WTC11 (cell line): ENCODE measurements around the gene CCDC149.

Source experiments
- ATF1 ChIP-seq: sonication (generic); formaldehyde crosslinking; IDR thresholded peaks from 2 replicates; pipeline ENCODE4 v1.8.1; 2023; ENCODE audit warnings: mild to moderate bottlenecking, moderate library complexity, missing genetic modification reagents
- CREB1 ChIP-seq: sonication (generic); formaldehyde crosslinking; IDR thresholded peaks from 2 replicates; pipeline ENCODE4 v1.8.0; 2023; ENCODE audit warnings: mild to moderate bottlenecking, missing genetic modification reagents
- FOXP1 ChIP-seq: sonication (generic); formaldehyde crosslinking; IDR thresholded peaks from 2 replicates; pipeline ENCODE4 v1.8.0; 2022; ENCODE audit warnings: missing genetic modification reagents, mild to moderate bottlenecking, moderate library complexity, borderline replicate concordance
- NFYB ChIP-seq: sonication (generic); formaldehyde crosslinking; conservative IDR thresholded peaks from 2 replicates; pipeline ENCODE4 v1.8.0; 2022; ENCODE audit warnings: low read depth, missing genetic modification reagents
- ZBTB21 ChIP-seq: sonication (generic); formaldehyde crosslinking; IDR thresholded peaks from 2 replicates; pipeline ENCODE4 v1.8.1; 2023; ENCODE audit warnings: mild to moderate bottlenecking, missing genetic modification reagents, borderline replicate concordance
- TF ChIP-seq, protein P1 (sequence below): fragments of 200-600 bp; IDR thresholded peaks from 2 replicates; pipeline ENCODE4 v1.8.0; 2022; ENCODE audit warnings: antibody characterized with exemption
- TF ChIP-seq, protein P2 (sequence below): fragments of 250-450 bp; sonication (Bioruptor Pico); IDR thresholded peaks from 2 replicates; pipeline ENCODE4 v1.9.0; 2021; ENCODE audit warnings: mild to moderate bottlenecking
- TF ChIP-seq, protein P3 (sequence below): sonication (generic); formaldehyde crosslinking; IDR thresholded peaks from 2 replicates; pipeline ENCODE4 v1.8.1; 2022; ENCODE audit warnings: mild to moderate bottlenecking, moderate library complexity, missing genetic modification reagents
- TF ChIP-seq, protein P4 (sequence below): sonication (generic); formaldehyde crosslinking; conservative IDR thresholded peaks from 2 replicates; pipeline ENCODE4 v1.8.1; 2022; ENCODE audit warnings: mild to moderate bottlenecking, missing genetic modification reagents
- TF ChIP-seq, protein P5 (sequence below): sonication (generic); formaldehyde crosslinking; IDR thresholded peaks from 2 replicates; pipeline ENCODE4 v1.8.0; 2023; ENCODE audit warnings: missing genetic modification reagents, mild to moderate bottlenecking, borderline replicate concordance

DNA sequence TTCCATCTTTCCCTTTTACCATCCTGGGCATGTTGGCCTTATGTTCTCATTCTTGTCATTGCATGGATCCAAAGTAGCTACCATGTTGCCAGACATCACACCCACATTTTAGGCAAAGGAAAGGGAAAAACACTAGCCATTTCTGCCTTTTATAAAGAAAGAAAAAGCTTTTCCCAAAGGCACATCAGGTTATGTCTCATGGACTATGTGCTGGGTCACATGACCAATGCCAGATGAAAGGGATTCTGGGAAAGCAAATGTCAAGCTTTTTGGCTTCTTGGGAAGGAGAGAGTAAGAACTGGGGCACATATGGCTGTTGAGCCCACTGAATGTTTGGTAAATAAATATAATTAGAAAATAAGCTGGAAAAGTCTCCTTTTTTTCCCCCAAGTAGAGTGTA is 121.8 kb downstream of the CCDC149 start:
- TF ChIP-seq ZBTB21 (CRISPR knock-in tag) (no peak), FOXP1 (no peak), NFYB (CRISPR knock-in tag) (no peak), CREB1 (CRISPR knock-in tag) (no peak), ATF1 (CRISPR knock-in tag) (no peak)
- TF ChIP-seq, protein P1, sequence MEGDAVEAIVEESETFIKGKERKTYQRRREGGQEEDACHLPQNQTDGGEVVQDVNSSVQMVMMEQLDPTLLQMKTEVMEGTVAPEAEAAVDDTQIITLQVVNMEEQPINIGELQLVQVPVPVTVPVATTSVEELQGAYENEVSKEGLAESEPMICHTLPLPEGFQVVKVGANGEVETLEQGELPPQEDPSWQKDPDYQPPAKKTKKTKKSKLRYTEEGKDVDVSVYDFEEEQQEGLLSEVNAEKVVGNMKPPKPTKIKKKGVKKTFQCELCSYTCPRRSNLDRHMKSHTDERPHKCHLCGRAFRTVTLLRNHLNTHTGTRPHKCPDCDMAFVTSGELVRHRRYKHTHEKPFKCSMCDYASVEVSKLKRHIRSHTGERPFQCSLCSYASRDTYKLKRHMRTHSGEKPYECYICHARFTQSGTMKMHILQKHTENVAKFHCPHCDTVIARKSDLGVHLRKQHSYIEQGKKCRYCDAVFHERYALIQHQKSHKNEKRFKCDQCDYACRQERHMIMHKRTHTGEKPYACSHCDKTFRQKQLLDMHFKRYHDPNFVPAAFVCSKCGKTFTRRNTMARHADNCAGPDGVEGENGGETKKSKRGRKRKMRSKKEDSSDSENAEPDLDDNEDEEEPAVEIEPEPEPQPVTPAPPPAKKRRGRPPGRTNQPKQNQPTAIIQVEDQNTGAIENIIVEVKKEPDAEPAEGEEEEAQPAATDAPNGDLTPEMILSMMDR, result no peak
- TF ChIP-seq, protein P2, sequence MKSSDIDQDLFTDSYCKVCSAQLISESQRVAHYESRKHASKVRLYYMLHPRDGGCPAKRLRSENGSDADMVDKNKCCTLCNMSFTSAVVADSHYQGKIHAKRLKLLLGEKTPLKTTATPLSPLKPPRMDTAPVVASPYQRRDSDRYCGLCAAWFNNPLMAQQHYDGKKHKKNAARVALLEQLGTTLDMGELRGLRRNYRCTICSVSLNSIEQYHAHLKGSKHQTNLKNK (CRISPR knock-in tag), result no peak
- TF ChIP-seq, protein P3, sequence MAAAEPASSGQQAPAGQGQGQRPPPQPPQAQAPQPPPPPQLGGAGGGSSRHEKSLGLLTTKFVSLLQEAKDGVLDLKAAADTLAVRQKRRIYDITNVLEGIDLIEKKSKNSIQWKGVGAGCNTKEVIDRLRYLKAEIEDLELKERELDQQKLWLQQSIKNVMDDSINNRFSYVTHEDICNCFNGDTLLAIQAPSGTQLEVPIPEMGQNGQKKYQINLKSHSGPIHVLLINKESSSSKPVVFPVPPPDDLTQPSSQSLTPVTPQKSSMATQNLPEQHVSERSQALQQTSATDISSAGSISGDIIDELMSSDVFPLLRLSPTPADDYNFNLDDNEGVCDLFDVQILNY (CRISPR knock-in tag), result no peak
- TF ChIP-seq, protein P4, sequence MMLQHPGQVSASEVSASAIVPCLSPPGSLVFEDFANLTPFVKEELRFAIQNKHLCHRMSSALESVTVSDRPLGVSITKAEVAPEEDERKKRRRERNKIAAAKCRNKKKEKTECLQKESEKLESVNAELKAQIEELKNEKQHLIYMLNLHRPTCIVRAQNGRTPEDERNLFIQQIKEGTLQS (CRISPR knock-in tag), result no peak
- TF ChIP-seq, protein P5, sequence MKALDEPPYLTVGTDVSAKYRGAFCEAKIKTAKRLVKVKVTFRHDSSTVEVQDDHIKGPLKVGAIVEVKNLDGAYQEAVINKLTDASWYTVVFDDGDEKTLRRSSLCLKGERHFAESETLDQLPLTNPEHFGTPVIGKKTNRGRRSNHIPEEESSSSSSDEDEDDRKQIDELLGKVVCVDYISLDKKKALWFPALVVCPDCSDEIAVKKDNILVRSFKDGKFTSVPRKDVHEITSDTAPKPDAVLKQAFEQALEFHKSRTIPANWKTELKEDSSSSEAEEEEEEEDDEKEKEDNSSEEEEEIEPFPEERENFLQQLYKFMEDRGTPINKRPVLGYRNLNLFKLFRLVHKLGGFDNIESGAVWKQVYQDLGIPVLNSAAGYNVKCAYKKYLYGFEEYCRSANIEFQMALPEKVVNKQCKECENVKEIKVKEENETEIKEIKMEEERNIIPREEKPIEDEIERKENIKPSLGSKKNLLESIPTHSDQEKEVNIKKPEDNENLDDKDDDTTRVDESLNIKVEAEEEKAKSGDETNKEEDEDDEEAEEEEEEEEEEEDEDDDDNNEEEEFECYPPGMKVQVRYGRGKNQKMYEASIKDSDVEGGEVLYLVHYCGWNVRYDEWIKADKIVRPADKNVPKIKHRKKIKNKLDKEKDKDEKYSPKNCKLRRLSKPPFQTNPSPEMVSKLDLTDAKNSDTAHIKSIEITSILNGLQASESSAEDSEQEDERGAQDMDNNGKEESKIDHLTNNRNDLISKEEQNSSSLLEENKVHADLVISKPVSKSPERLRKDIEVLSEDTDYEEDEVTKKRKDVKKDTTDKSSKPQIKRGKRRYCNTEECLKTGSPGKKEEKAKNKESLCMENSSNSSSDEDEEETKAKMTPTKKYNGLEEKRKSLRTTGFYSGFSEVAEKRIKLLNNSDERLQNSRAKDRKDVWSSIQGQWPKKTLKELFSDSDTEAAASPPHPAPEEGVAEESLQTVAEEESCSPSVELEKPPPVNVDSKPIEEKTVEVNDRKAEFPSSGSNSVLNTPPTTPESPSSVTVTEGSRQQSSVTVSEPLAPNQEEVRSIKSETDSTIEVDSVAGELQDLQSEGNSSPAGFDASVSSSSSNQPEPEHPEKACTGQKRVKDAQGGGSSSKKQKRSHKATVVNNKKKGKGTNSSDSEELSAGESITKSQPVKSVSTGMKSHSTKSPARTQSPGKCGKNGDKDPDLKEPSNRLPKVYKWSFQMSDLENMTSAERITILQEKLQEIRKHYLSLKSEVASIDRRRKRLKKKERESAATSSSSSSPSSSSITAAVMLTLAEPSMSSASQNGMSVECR, result no peak
